HepG2 (cell line): ENCODE results near the gene TLR3.

Source experiments
- CTCF ChIP-seq: sonication (generic); formaldehyde crosslinking; IDR thresholded peaks from 2 replicates; pipeline ENCODE4 v1.5.0; 2020; ENCODE audit warnings: mild to moderate bottlenecking, missing genetic modification reagents, moderate library complexity
- EZH2 ChIP-seq: conservative IDR thresholded peaks from 2 replicates; pipeline ENCODE4 v1.6.1; 2012; ENCODE audit warnings: mild to moderate bottlenecking, low read depth, low read length, moderate library complexity
- HNRNPLL ChIP-seq: fragments of 200-400 bp; formaldehyde crosslinking; IDR thresholded peaks from 2 replicates; pipeline ENCODE4 v1.6.1; 2017; ENCODE audit warnings: mild to moderate bottlenecking, low read depth, low read length; ENCODE audit not compliant: poor library complexity, severe bottlenecking
- PHF8 ChIP-seq: sonication (generic); formaldehyde crosslinking; IDR thresholded peaks from 2 replicates; pipeline ENCODE4 v1.5.0; 2020; ENCODE audit warnings: missing genetic modification reagents
- POLR2A ChIP-seq, 2 experiments: IDR thresholded peaks; 2 replicates each; pipeline ENCODE4 v1.6.1; 2011; ENCODE audit warnings: low read depth in 2 of 2, low read length in 2 of 2, mild to moderate bottlenecking in 1 of 2, moderate library complexity in 1 of 2; ENCODE audit not compliant: insufficient read depth in 1 of 2
- POLR2AphosphoS5 ChIP-seq: IDR thresholded peaks from 2 replicates; pipeline ENCODE4 v1.6.1; 2012; ENCODE audit warnings: low read depth, low read length
- TCF7L2 ChIP-seq: IDR thresholded peaks from 2 replicates; pipeline ENCODE4 v1.6.1; 2011; ENCODE audit warnings: mild to moderate bottlenecking, low read depth, low read length, moderate library complexity
- TEAD3 ChIP-seq: optimal IDR thresholded peaks from 2 replicates; pipeline ENCODE3; 2016; ENCODE audit warnings: borderline replicate concordance
- ZNF225 ChIP-seq: sonication (generic); formaldehyde crosslinking; IDR thresholded peaks from 2 replicates; pipeline ENCODE4 v1.4.0; 2020; ENCODE audit warnings: mild to moderate bottlenecking, missing genetic modification reagents
- ZNF263 ChIP-seq: sonication (generic); formaldehyde crosslinking; IDR thresholded peaks from 2 replicates; pipeline ENCODE4 v1.4.0; 2020; ENCODE audit warnings: missing genetic modification reagents
- ZNF430 ChIP-seq: sonication (generic); formaldehyde crosslinking; IDR thresholded peaks from 2 replicates; pipeline ENCODE4 v1.9.0; 2021; ENCODE audit warnings: mild to moderate bottlenecking, missing genetic modification reagents
- ZNF646 ChIP-seq: sonication (generic); formaldehyde crosslinking; IDR thresholded peaks from 2 replicates; pipeline ENCODE4 v1.9.0; 2021; ENCODE audit warnings: mild to moderate bottlenecking, missing genetic modification reagents
- TF ChIP-seq, protein P1 (sequence below), 2 experiments: sonication (generic) in 1 of 2; formaldehyde crosslinking in 1 of 2; IDR thresholded peaks; 2 replicates each; pipeline versions ENCODE4 v1.5.1 to v1.6.1; 2011 to 2020; ENCODE audit warnings: borderline replicate concordance in 1 of 2, low read depth in 1 of 2, low read length in 1 of 2, mild to moderate bottlenecking in 1 of 2, missing genetic modification reagents in 1 of 2, moderate library complexity in 1 of 2
- TF ChIP-seq, protein P2 (sequence below), 2 experiments: fragments of 450-650 bp in 1 of 2; sonication (generic) in 1 of 2; formaldehyde crosslinking in 1 of 2; IDR thresholded peaks; 2 replicates each; pipeline versions ENCODE4 v1.6.1 to v1.8.0; 2016 to 2022; ENCODE audit warnings: antibody characterized with exemption in 1 of 2, mild to moderate bottlenecking in 1 of 2, missing genetic modification reagents in 1 of 2

- TF ChIP-seq ZNF430: no peak
- TF ChIP-seq TCF7L2: no peak
- TF ChIP-seq ZNF646 (CRISPR knock-in tag): no peak
- no peak for TF ChIP-seq PHF8 (CRISPR knock-in tag)
- no peak for TF ChIP-seq EZH2
- no peak for TF ChIP-seq CTCF
- no peak for TF ChIP-seq POLR2A (IDR thresholded peaks at IDR 0.05; ENCODE audit: insufficient read depth in 1 of 2, low read depth in 2 of 2, low read length in 2 of 2)
- no peak for TF ChIP-seq ZNF225 (CRISPR knock-in tag)
- no peak for TF ChIP-seq ZNF263
- TF ChIP-seq, protein P1, sequence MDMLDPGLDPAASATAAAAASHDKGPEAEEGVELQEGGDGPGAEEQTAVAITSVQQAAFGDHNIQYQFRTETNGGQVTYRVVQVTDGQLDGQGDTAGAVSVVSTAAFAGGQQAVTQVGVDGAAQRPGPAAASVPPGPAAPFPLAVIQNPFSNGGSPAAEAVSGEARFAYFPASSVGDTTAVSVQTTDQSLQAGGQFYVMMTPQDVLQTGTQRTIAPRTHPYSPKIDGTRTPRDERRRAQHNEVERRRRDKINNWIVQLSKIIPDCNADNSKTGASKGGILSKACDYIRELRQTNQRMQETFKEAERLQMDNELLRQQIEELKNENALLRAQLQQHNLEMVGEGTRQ (IDR thresholded peaks at IDR 0.05; ENCODE audit: low read depth, low read length): no peak
- TF ChIP-seq, protein P1 (CRISPR knock-in tag; IDR thresholded peaks at IDR 0.05; ENCODE audit: borderline replicate concordance): no peak
- TF ChIP-seq TEAD3 (CRISPR knock-in tag): no peak
- no peak for TF ChIP-seq POLR2AphosphoS5
- TF ChIP-seq HNRNPLL: no peak
- TF ChIP-seq, protein P2, sequence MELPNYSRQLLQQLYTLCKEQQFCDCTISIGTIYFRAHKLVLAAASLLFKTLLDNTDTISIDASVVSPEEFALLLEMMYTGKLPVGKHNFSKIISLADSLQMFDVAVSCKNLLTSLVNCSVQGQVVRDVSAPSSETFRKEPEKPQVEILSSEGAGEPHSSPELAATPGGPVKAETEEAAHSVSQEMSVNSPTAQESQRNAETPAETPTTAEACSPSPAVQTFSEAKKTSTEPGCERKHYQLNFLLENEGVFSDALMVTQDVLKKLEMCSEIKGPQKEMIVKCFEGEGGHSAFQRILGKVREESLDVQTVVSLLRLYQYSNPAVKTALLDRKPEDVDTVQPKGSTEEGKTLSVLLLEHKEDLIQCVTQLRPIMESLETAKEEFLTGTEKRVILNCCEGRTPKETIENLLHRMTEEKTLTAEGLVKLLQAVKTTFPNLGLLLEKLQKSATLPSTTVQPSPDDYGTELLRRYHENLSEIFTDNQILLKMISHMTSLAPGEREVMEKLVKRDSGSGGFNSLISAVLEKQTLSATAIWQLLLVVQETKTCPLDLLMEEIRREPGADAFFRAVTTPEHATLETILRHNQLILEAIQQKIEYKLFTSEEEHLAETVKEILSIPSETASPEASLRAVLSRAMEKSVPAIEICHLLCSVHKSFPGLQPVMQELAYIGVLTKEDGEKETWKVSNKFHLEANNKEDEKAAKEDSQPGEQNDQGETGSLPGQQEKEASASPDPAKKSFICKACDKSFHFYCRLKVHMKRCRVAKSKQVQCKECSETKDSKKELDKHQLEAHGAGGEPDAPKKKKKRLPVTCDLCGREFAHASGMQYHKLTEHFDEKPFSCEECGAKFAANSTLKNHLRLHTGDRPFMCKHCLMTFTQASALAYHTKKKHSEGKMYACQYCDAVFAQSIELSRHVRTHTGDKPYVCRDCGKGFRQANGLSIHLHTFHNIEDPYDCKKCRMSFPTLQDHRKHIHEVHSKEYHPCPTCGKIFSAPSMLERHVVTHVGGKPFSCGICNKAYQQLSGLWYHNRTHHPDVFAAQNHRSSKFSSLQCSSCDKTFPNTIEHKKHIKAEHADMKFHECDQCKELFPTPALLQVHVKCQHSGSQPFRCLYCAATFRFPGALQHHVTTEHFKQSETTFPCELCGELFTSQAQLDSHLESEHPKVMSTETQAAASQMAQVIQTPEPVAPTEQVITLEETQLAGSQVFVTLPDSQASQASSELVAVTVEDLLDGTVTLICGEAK (IDR thresholded peaks at IDR 0.05): no peak
- TF ChIP-seq, protein P2 (CRISPR knock-in tag; IDR thresholded peaks at IDR 0.05): no peak
Measured at GRCh38 chr4:186040316-186040715, 28.6 kb upstream of the TLR3 start.
